ENCODE data around the gene NUDT5. TPM values are rescaled to one million over a fixed set of nuclear protein-coding genes. Genes with fewer than 3 reads are reported as not detected.
A peak's percentile ranks its signal among the peaks of the same experiment; 100 is the strongest.

The NUDT5 gene
- polyA plus RNA-seq, 1 donor from 2014 or later: 44.2 TPM

GRCh38 chr10:12195281-12195602 is 449 bp downstream of the NUDT5 start:
- peak overlapping the region; percentile 88 for H3K4me2 ChIP-seq (ENCODE audit: low read length)
- H3K27ac ChIP-seq (ENCODE audit: low read length): peak overlapping the region; percentile 74
- no peaks in the 10 kb centered on the region for H3K27me3 ChIP-seq (ENCODE audit: insufficient read depth, low read depth, low read length)
- peak overlapping the region; percentile 100 for H3K4me3 ChIP-seq (ENCODE audit: low read length)
- H3F3A ChIP-seq (ENCODE audit: insufficient read depth, low read length, poor library complexity, severe bottlenecking): no peaks in the 10 kb centered on the region
- H3K9me2 ChIP-seq (ENCODE audit: insufficient read depth, low read length): no peaks in the 10 kb centered on the region
- no peaks in the 10 kb centered on the region for H3K36me3 ChIP-seq (ENCODE audit: insufficient read depth, low read length)
- peaks cover 46% of the 10 kb centered on the region for H3K79me2 ChIP-seq (replicated peaks; ENCODE audit: insufficient read depth, low read length)
- no peaks in the 10 kb centered on the region for H4K20me1 ChIP-seq (ENCODE audit: insufficient read depth)
- peak overlapping the region; percentile 80 for H3K9ac ChIP-seq (ENCODE audit: low read length)
- TF ChIP-seq TAF1 (IDR thresholded peaks at IDR 0.05; ENCODE audit: low read depth) (no peak), RAD21 (conservative IDR thresholded peaks at IDR 0.05) (no peak), MXI1 (conservative IDR thresholded peaks at IDR 0.05; ENCODE audit: poor library complexity, severe bottlenecking) (no peak), EZH2 (IDR thresholded peaks at IDR 0.05; ENCODE audit: borderline replicate concordance, insufficient read depth, low read length, poor library complexity, severe bottlenecking) (no peak), REST (IDR thresholded peaks at IDR 0.05; ENCODE audit: borderline replicate concordance) (no peak), CTCF (IDR thresholded peaks at IDR 0.05; ENCODE audit: poor library complexity, severe bottlenecking) (no peak), POLR2AphosphoS5 (IDR thresholded peaks at IDR 0.05) (no peak), SMC3 (conservative IDR thresholded peaks at IDR 0.05; ENCODE audit: poor library complexity) (no peak), EP300 (conservative IDR thresholded peaks at IDR 0.05; ENCODE audit: poor library complexity, severe bottlenecking) (no peak)
- no peaks in the 10 kb centered on the region for H3K9me3 ChIP-seq (ENCODE audit: low read length)
- H2AFZ ChIP-seq (ENCODE audit: low read depth, low read length): peak overlapping the region; percentile 100

- no peaks in the 10 kb centered on the region for H3K27me3 ChIP-seq (ENCODE audit: insufficient read depth, low read depth, low read length)
- no peak for TF ChIP-seq RAD21 (conservative IDR thresholded peaks at IDR 0.05)
- no peak for TF ChIP-seq SMC3 (conservative IDR thresholded peaks at IDR 0.05; ENCODE audit: poor library complexity)
- no peak for TF ChIP-seq MXI1 (conservative IDR thresholded peaks at IDR 0.05; ENCODE audit: poor library complexity, severe bottlenecking)
- TF ChIP-seq EP300 (conservative IDR thresholded peaks at IDR 0.05; ENCODE audit: poor library complexity, severe bottlenecking): no peak
- no peak for TF ChIP-seq REST (IDR thresholded peaks at IDR 0.05; ENCODE audit: borderline replicate concordance)
- no peak for TF ChIP-seq CTCF (IDR thresholded peaks at IDR 0.05; ENCODE audit: poor library complexity, severe bottlenecking)
- TF ChIP-seq TAF1 (IDR thresholded peaks at IDR 0.05; ENCODE audit: low read depth): no peak
- TF ChIP-seq EZH2 (IDR thresholded peaks at IDR 0.05; ENCODE audit: borderline replicate concordance, insufficient read depth, low read length, poor library complexity, severe bottlenecking): no peak
- no peak for TF ChIP-seq POLR2AphosphoS5 (IDR thresholded peaks at IDR 0.05)
- H3K9ac ChIP-seq (ENCODE audit: low read length): peak overlapping the region; percentile 80
- peak overlapping the region; percentile 88 for H3K4me2 ChIP-seq (ENCODE audit: low read length)
- peak overlapping the region; percentile 100 for H2AFZ ChIP-seq (ENCODE audit: low read depth, low read length)
- no peaks in the 10 kb centered on the region for H3K9me2 ChIP-seq (ENCODE audit: insufficient read depth, low read length)
- H3F3A ChIP-seq (ENCODE audit: insufficient read depth, low read length, poor library complexity, severe bottlenecking): no peaks in the 10 kb centered on the region
- H3K36me3 ChIP-seq (ENCODE audit: insufficient read depth, low read length): no peaks in the 10 kb centered on the region
- no peaks in the 10 kb centered on the region for H4K20me1 ChIP-seq (ENCODE audit: insufficient read depth)
- peaks cover 46% of the 10 kb centered on the region for H3K79me2 ChIP-seq (replicated peaks; ENCODE audit: insufficient read depth, low read length)
- no peaks in the 10 kb centered on the region for H3K9me3 ChIP-seq (ENCODE audit: low read length)
- H3K4me3 ChIP-seq (ENCODE audit: low read length): peak overlapping the region; percentile 100
- H3K27ac ChIP-seq (ENCODE audit: low read length): peak overlapping the region; percentile 74
Measured at GRCh38 chr10:12194752-12195271, 879 bp downstream of the NUDT5 start.
